Activated gamma-delta T cell treated with Interleukin-2 at 50 U/mL for 16 hours (primary cell): Measurements from ENCODE around the gene LRTM2.

Experiments used
- DNase-seq: peaks from one replicate; pipeline ENCODE4 v3.0.0-alpha.2; 2020

Gene LRTM2

DNA sequence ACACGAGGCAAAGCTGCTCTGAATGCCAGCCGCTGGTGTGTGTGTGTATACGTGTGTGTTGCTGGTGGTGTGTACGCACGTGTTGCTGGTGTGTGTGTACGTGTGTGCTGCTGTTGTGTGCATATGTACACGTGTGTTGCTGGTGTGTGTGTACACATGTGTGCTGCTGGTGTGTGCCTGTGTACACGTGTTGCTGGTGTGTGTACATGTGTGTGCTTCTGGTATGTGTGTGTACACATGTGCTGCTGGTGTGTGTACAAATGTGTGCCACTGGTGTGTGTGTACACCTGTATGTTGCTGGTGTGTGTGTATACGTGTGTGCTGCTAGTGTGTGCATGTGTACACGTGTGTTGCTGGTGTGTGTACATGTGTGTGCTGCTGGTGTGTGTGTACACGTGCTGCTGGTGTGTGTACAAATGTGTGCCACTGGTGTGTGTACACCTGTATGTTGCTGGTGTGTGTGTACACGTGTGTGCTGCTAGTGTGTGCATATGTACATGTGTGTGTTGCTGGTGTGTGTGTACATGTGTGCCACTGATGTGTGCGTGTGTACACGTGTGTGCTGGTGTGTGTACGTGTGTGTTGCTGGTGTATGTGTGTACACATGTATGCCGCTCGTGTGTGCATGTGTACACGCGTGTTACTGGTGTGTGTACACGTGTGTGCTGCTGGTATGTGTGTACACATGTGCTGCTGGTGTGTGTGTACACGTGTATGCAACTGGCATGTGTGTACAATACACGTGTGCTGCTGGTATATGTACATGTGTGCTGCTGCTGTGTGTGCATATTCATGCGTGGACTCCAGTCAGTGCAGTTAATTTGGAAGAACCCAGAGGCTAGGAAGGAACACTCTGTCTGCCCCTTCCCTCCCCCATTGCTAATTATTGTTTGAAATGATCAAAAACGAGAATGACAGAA, 50.9 kb downstream of the LRTM2 start:
- DNase-seq = no peak

DNA sequence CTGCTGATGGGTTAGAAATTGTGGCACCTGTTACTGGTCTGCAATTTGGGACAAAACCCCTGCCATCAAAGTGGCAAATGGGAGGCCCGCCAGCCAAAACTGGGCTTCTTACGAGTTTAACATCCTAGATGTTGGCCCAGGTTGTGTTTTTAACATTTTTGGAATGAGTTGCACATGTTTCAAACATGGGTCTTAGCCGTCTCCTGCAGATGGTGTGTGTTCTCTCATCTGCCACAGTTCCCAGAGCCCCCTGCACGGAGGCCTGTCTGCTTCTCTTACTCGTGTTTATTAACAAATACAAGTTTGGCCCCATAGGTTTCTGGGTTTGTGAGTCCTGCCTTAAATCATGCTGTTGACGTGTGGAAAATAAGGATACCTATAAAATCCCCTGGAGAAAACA, 51.6 kb downstream of the LRTM2 start:
- no peak for DNase-seq

DNA sequence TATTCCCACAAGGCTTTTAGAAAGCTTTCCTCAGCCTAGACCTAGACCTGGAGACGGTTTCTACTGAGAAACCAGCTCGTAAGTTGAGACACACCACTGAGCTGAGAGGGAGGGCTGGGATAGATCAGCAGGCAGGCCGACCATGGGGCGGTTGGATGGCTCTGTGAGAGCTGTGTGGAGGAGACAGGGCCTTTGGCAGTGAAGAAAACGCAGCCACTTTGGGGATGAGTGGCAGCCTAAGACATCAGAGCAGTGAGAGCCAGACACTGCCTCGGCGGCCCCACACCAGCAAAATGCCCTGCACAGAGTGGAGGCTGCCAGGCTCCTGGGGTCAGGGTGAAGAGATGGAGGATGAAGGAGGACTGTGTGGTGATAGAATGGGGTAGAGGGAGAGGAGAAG, 52.1 kb downstream of the LRTM2 start:
- DNase-seq = no peak

DNA sequence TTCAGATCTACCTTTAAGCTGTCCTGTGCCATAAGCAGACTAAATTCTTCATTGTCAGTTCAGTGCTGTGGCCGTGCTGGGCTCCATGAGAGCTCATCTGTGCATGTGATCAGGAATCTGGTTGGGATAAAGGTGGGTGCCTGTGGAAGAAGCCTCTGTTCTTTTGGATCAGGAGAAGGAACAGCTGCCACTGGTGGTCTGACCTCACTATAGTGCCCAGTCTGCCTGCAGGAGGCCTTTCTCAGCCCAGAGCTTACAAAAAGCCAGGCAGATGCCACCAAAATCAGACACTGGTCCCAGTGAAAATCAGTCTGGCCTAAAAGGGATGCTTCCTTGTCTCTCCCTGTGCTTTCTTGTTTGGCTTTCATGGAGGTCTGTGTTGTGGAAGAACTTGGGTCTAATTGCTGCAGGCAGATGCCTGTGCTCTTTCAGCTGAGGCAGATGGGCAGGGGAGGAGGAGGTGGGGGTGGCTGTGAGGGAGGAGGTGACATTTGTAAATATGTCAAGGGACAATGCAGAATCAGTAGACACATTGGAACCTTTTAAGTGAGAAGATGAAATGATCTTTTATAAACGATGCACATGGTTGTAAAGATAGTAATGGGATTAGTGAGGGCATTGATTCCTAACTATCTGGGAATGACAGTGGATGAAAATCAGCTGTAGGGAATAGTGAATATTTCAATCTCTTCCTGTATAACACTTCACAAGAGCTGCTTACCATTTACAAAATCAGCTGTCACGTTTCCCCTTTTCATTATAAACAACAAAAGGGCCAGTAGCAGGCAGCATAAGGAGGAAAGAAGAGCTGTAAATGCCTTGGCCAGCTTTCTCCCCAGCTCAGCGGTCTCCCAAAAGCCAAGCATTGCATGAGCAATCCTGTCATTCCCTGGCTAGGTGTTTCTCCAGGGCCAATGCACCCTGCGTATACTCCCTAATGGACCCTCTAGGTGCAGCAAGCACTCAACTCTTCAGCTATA, 53.5 kb downstream of the LRTM2 start:
- DNase-seq = no peak

DNA sequence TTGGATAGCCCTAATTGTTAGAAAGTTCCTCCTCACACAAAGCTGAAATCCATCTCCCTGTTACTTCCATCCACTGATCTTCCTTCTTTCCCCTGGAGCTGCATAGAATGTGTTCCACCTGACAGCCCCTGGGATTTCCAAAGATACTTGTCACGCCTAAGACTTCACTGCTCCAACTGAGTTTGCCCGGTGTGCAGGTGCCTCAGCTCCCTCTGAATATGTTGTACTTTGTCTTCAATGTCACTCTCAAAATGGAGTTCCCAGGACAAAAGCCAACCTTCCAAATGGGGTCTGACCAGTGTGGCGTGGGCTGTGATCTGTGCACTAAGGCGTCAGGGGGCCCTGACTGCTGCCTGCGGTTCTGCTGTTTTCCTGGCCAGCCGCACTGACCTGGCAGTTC, 55.2 kb downstream of the LRTM2 start:
- no peak for DNase-seq

DNA sequence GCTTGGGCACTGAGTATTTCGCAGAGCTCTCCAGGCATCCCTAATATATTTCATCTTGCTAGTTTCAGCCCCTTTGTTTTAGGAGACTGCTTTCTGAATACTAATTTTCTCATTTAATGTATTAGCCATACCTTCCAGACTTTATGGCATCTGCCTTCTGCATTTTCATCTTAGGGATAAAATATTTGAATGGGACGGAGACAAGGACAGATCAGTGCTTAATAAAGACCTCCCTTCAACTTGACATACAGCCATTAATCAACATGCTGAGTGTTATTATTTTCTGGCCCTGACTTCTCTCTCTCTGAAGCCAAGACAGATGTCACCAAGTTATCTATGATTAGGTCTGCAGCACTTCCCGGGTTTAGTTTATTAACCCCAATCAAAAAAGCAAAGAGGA, 55.7 kb downstream of the LRTM2 start:
- no peak for DNase-seq

DNA sequence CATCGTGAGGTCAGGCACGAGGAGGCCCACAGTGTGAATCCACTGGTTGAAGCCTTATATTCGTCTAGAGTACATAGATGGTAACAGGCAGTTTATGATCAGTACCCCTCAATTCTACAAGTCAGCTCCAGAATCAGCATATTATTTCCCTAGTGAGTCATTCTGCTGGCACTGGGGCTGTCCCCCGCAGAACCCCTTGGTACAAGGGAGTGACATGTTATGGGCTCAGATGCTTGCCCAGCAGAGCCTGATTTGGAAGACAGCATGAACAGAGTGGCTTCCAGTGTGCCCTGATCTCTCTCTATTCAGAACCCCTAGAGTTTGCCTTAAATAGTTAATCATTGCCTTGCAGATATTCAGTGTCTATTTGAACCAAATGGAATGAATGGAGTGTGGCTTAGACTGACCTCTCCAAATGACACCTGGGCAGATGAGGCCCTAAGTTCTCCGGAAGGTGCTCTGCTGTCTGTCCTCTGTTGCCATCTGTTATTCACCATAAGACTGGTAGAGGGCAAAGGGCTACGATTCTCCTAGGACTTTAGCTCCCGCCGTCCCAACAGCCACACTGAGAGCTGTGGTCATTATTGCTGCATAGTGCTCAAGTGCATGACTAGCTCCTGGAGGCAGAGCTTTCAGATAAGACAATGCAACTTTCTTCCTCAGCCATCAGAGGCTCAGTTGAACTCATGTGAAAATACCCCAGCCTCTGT, 57.0 kb downstream of the LRTM2 start:
- DNase-seq = no peak

DNA sequence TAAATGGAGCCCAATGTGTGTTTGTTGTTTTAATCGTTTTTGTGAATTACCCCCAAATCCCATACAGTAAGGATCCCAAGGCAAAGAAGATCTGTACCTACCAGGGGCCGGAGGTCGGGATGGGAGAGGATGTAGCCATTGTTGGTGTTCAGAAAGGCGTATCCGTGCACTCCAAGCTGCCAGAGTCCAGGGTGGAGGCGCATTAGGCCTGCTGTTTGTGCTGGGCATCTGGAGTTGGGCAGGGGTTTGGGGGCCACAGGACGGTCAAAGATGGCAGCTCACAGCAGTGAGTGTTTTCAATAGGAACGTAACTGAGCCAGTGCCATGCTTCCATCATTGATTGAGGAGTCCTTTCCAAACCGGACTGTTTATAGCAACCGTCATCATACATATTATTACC, 57.8 kb downstream of the LRTM2 start:
- no peak for DNase-seq

DNA sequence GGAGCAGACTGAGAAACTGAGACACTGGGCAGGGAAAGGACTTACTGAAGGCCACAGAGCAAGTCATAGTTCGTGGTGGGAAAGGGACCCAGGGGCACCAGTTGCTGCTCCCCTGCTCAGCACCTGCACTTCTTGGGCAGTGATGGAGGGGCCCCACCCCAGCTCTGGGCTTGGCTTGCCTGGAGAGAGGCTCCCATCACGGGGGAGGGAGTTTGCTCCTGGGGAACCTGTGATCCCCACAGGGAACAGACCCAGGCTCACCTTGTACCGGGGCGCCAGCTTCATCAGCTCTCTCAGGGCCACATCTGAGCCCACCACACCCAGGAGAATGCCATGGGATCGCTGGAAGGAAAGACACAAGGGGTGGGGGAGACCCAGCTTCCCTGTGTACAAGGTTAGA, 58.3 kb downstream of the LRTM2 start:
- DNase-seq = no peak

DNA sequence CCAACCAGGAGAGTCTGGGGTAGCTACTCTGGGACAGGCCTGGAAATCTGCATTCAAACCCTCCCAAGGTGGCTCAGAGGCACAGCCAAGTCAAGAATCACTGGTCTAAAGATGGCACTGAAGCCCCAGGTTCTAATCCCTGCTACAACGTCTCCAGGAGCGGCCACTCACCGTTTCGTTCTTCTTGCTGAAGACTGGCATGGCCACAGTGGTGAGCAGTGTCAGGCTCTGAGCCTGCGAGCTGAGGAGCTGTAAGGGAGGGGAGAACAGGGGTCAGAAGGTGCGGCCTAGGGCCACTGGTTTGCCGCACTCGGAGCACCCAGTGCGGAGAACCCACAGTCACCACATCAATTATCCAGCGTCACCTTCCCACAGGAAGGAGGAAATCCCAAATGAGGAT, 59.3 kb downstream of the LRTM2 start:
- DNase-seq = no peak

DNA sequence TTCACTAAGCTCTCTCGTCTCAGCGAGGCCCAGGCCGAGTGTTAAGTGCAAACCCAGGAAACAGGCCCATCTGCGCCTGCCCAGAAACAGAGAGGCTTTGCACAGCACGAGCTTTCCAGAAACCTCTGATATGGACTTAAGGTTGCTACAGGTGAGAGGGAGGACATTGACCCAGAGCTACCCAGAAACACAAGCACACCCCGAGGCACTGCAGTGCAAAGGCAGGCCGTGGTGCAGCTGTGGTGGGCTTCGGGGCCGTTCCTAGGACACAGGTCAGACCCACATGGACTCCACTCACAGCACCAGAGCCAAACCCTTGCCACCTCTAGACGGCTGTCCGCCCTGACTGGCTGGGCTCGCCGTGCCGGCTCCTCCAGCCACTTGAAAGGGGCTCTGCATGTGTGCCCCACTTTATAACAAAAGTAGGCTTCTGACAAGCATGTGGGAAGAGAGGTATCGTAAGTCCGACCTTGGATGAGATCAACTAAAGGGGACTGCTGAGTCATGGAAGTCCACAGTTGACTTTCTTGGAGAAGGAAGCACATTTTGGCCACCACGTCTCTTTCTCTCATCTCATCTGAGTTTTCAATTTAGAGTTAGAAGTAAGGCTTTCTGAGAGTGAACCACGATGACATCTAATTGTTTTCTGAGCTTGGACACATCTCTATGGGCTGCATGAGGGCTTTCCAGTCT, 59.9 kb downstream of the LRTM2 start:
- no peak for DNase-seq

DNA sequence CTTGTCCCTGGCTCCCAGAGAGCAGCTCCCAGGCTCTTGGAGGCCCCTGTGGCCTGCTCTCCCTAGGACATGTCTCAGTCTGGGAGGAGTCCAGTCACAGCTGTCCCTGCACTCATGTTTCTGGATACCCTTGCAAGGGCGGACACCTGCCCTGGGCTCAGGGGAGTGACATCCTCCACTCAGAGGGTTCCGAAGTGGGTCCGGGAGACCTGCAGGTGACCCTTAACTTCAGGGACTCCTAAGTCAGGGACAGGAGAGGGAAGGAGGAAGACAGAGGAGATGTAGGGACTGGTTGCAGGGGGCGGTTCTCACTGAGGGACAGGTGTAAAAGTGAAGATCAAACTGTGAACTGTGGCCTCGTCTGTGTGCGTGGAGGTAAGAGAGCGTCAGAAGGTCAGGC, 60.5 kb downstream of the LRTM2 start:
- DNase-seq = no peak

DNA sequence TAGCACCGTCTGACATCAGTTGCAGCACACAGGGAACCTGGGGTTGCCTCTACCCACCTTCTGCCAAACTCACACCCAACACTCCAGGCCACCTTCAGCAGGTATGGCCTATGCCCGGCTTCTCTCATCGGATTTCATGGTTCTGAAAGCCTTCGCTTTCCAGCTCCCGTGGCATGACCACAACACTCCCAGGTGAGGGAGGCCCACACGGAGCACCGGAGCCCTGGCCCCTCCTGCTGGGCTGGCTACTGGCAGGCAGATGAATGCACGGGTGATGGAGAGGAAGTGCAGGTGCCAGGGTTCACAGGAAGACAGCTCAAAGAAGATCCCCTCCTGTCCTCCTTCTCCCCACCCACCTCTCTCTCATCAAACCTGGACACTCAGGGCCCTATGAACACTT, 60.9 kb downstream of the LRTM2 start:
- no peak for DNase-seq

DNA sequence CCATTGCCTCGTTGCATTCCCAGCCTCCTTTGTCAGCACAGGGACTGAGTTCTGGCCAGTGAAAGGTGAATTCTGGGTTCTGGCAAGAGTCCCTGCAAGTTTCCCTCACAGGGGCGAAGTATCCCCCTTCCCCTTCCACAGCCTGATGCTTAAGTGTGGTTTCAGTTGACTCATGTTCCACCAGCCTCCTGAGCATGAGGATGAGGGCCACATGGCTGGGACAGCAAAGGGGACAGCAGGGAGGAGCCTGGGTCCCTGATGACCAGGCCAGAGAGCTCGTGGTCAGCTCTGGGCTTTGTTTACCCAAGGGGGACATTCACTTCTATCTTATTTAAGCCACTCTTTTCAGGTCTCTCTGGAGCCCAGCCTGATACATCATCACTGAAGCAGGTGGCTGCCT, 61.6 kb downstream of the LRTM2 start:
- no peak for DNase-seq

DNA sequence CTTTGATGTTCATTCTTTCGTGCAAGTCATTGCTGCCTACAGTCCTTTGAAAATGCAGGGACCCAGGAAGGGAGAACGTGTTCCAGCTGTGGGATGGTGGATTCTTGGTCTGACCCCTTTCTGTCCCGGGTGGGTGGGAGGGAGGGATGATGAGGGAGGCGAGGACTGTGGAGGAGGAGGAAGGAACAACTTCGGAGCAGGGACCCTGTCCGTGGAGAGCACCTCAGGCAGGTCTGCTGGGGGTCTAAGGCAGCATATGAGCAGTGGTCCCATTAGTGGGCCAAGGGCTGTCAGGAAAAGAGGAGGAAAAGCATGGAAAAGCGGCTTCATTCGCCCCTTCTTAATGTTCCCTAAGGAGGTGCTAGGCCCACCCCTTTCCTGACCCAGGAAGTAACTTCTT, 62.0 kb downstream of the LRTM2 start:
- no peak for DNase-seq

DNA sequence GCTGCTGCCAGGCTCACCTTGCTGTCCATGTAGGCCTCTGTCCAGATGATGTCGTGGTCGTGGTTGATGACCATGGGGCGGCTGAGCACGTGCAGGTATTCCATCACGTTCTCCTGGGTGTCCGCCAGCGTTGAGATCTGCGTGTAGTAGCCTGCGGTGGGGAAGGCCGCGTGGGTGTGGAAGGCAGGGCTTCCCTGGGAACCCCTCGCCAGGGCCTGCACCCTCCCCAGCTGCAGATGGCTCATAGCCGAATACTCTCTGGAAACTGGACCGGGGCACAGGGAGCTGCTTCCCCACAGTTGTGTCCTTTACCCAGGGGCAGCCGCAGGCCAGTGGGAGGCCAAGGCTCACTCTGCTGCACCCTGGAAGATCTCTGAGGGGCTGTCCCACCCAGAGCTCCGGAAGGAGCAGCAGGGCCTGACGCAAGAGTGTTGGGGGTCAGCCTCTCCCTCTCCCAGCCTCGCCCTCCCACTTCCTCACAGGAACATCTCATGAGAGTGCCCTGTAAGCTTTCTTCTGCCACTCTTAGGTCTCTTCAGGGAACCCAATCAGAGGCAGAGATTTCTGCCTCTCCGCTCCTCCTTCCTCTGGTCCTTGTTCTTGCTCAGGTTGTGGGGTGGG, 62.6 kb downstream of the LRTM2 start:
- no peak for DNase-seq

DNA sequence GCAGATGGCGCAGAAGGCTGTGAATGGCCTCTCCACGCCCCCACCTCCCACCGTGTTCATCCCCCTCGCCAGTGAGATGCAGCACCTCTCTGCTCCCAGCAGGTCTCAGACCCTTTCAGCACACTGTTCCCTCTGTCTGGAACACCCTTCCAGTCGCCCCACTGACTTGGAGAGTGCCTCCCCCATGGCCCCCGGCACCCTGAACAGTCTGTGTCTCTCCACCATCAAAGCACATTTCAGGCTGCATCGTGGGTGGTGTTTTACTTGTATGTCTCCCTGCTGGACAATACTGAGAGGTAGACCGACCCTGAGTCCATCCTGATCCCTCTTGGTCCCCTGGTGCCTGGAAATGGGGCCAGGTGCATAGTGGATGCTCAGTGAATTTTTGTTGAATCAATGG, 63.1 kb downstream of the LRTM2 start:
- no peak for DNase-seq

DNA sequence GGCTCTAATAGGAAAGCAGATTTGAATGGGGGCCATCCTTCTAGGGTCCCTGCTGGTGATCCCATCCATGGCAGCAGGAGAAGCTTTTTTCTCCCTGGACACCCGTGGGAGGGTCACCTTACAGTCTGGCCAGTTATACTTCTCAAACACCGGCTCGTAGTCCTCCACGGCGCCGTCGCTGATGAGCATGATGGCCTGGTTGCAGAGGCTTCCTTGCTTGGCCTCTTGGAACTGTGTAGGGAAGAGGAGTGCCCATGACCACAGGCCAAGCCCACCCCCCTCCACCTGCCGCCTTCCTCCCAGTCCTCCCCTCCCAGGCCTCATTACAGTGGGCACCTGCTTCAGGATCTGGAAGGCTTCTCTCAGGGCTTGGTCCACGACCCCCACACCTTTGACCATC, 64.3 kb downstream of the LRTM2 start:
- no peak for DNase-seq

DNA sequence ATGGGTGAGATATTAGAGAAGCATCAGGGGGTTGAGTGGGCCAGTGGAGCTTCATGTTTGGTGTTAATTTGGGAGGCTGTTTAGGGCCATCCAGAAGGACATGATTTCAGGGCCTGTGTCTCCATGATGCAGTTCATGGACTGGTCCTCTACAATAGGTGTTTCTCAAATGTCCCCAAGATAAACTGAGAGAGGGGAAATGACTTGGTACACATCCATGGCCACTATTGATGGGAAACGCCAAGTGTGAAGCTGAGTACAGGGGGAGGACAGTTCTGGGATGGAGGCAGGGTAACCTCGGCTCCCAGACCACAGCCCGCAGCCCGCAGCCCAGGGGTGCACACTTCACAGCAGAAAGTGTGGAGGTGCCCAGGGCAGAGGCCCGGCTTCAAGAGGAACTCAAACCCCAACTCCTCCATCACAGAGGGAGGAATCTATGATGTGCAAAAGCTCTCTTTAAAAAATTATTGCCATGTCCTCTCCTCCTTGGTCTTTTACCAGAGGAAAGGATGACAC, 64.8 kb downstream of the LRTM2 start:
- no peak for DNase-seq

DNA sequence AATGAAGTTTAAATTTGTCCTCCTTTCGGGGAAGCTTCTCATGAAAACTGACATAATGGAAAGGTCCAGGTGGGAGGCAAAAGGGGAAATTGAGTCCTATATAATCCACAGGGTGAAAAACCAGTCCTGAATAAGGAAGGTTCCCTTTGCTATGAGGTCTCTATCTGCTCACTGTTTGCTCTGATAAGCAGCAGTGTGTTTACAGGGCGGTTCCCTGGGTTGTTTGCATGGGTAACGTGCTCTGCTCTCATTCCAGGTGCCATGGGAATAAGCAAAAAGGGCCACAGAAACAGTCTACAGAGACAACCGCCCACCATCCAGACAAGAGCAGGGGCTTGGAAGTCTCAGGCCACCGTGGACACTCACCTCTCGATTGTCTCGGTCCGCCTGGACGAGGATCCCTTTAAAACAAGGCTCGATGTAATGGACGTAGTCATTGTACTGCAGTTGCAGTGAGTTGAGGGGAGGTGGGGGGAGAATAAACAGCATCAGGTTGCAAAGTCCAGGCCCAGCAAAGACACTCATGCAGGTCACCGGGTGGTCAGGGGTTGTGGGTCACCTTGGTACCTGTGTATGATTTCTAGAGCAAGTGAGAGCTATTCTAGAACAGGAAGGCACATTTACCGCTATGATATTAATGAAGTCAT, 65.4 kb downstream of the LRTM2 start:
- DNase-seq = no peak
